CD8-positive, alpha-beta memory T cell (primary cell): ENCODE measurements around the gene ARMC6. TPM values are rescaled to one million over a fixed set of nuclear protein-coding genes. Genes with fewer than 3 reads are reported as not detected.

Experiments used
- CTCF ChIA-PET: fragments of 350-600 bp; sonication (Branson Sonifier 250); formaldehyde crosslinking; loops from one replicate; lab custom pipeline; 2021; ENCODE audit warnings: antibody characterized with exemption; lab: Charles Lee
- POLR2A ChIA-PET: fragments of 350-600 bp; sonication (Branson Sonifier 250); formaldehyde crosslinking; loops from one replicate; lab custom pipeline; 2021; ENCODE audit warnings: antibody characterized with exemption; lab: Charles Lee
- DNase-seq, 5 donors: peaks; one replicate each; pipeline versions ENCODE4 v3.0.0 to v3.0.0-alpha.2; 2020 to 2022; ENCODE audit warnings: mixed read lengths in 1 of 5
- H3K27ac ChIP-seq: one replicate; pipeline ENCODE4 v1.7.0; 2013; ENCODE audit warnings: low read depth, mild to moderate bottlenecking, low read length, moderate library complexity
- H3K27me3 ChIP-seq: 2 replicates; pipeline ENCODE4 v1.7.0; 2013; ENCODE audit warnings: low read length, mild to moderate bottlenecking; ENCODE audit not compliant: insufficient read depth, poor library complexity, severe bottlenecking
- H3K36me3 ChIP-seq: 2 replicates; pipeline ENCODE4 v1.7.0; 2013; ENCODE audit warnings: mild to moderate bottlenecking, low read length, moderate library complexity; ENCODE audit not compliant: insufficient read depth
- H3K4me1 ChIP-seq: 2 replicates; pipeline ENCODE4 v1.7.0; 2013; ENCODE audit warnings: mild to moderate bottlenecking, low read length, moderate library complexity; ENCODE audit not compliant: insufficient read depth
- H3K4me3 ChIP-seq: 2 replicates; pipeline ENCODE4 v1.7.0; 2013; ENCODE audit warnings: mild to moderate bottlenecking, low read length
- H3K9me3 ChIP-seq: 2 replicates; pipeline ENCODE4 v1.7.0; 2013; ENCODE audit warnings: mild to moderate bottlenecking, low read length
- H3K27ac Mint-ChIP-seq, 8 donors: one replicate each; pipeline ENCODE4 v1.8.0; 2020 to 2021; ENCODE audit warnings: mixed read lengths in 8 of 8, mild to moderate bottlenecking in 6 of 8, inconsistent platforms in 3 of 8, moderate library complexity in 3 of 8
- H3K27me3 Mint-ChIP-seq, 2 donors: one replicate each; pipeline ENCODE4 v1.8.0; 2020 to 2021; ENCODE audit warnings: mixed read lengths in 2 of 2, mild to moderate bottlenecking in 1 of 2, moderate library complexity in 1 of 2
- H3K36me3 Mint-ChIP-seq, 3 donors: one replicate each; pipeline ENCODE4 v1.8.0; 2020 to 2021; ENCODE audit warnings: mixed read lengths in 3 of 3, inconsistent platforms in 1 of 3, mild to moderate bottlenecking in 1 of 3
- H3K4me1 Mint-ChIP-seq, 3 donors: one replicate each; pipeline ENCODE4 v1.8.0; 2020 to 2021; ENCODE audit warnings: mixed read lengths in 3 of 3, inconsistent platforms in 1 of 3, mild to moderate bottlenecking in 1 of 3
- H3K4me3 Mint-ChIP-seq, 7 donors: one replicate each; pipeline ENCODE4 v1.8.0; 2020 to 2021; ENCODE audit warnings: mixed read lengths in 7 of 7, mild to moderate bottlenecking in 6 of 7, moderate library complexity in 4 of 7, inconsistent platforms in 2 of 7
- H3K9me3 Mint-ChIP-seq, 5 donors: one replicate each; pipeline ENCODE4 v1.8.0; 2020 to 2022; ENCODE audit warnings: mixed read lengths in 5 of 5, mild to moderate bottlenecking in 3 of 5, moderate library complexity in 2 of 5, inconsistent platforms in 1 of 5
- polyA plus RNA-seq: library from polyadenylated mRNA; unstranded; fragments of 300-500 nt; fragmentation: Illumina TruSeq; gene quantifications from one replicate; pipeline ENCODE4 v1.2.3, GENCODE V29; 2021
- total RNA-seq, 2 experiments: library from RNA; stranded (reverse); gene quantifications; one replicate each; pipeline ENCODE4 v1.2.3, GENCODE V29; 2021

ARMC6 gene
- total RNA-seq (10 to 100 TPM; 57.6 to 61.9 TPM), polyA plus RNA-seq (34.1 TPM)

GRCh38 chr19:19033426-19034203 is at the start of gene ARMC6, which contains the start of gene SUGP2:
TSS of gene ARMC6 (plus strand) at chr19:19033603. CDS start at chr19:19034210, 607 bp downstream.
TSS of gene SUGP2 (minus strand) at chr19:19033517. CDS start at chr19:19031071, 2,446 bp downstream.
- peak within 1 kb of the TSS; percentile 87 to 98 (median 94) for H3K27ac Mint-ChIP-seq
- Histone ChIP-seq H3K36me3 (no peaks in the 10 kb centered on the region), H3K27ac (peak within 1 kb of the TSS; percentile 70), H3K27me3 (no peaks in the 10 kb centered on the region), H3K4me1 (peaks cover 20% of the 10 kb centered on the region), H3K9me3 (no peaks in the 10 kb centered on the region), H3K4me3 (peak within 1 kb of the TSS; percentile 46)
- peaks cover 0 to 35% (median 0%) of the 10 kb centered on the region in 3 donors for H3K36me3 Mint-ChIP-seq
- H3K27me3 Mint-ChIP-seq: peaks cover 0 to 3% of the 10 kb centered on the region in 2 donors
- ChIA-PET POLR2A (no interaction called here), CTCF (no interaction called here)
- H3K4me3 Mint-ChIP-seq: peak within 1 kb of the TSS; percentile 87 to 97 (median 92)
- H3K4me1 Mint-ChIP-seq: peaks cover 23 to 39% (median 34%) of the 10 kb centered on the region in 3 donors
- DNase-seq: peak; percentile 85 to 95 (median 93)
- no peaks in the 10 kb centered on the region for H3K9me3 Mint-ChIP-seq

DNA sequence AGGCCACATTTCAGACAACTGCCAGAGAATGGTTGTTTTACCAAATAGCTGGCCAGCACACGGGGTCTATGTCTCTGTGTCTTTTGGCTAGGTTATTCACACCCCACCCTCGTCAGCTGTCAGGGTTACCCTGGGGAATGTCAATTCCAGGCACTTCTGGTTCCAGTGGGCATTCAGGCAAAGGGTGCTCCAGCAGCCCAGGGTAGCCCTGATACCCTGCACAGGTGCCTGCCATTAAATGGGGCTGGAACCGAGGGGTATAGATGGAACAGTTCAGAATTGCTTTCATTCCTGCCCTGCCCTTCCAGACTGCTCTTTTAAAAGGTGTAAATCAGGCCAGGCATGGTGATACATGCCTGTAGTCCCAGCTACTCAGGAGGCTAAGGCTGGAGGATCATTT is 49.2 kb upstream of the ARMC6 start:
- Histone ChIP-seq H3K4me1 (no peaks in the 10 kb centered on the region), H3K27me3 (peaks cover 8% of the 10 kb centered on the region), H3K27ac (no peak overlapping the region), H3K4me3 (no peak overlapping the region), H3K36me3 (no peaks in the 10 kb centered on the region), H3K9me3 (no peaks in the 10 kb centered on the region)
- Mint-ChIP-seq H3K4me1 (no peaks in the 10 kb centered on the region), H3K9me3 (no peaks in the 10 kb centered on the region), H3K4me3 (no peak overlapping the region), H3K27ac (no peak overlapping the region), H3K27me3 (peaks cover 13 to 17% of the 10 kb centered on the region in 2 donors), H3K36me3 (no peaks in the 10 kb centered on the region)
- CTCF ChIA-PET: no interaction called here
- POLR2A ChIA-PET: no interaction called here
- no peak for DNase-seq

- Mint-ChIP-seq H3K4me1 (no peaks in the 10 kb centered on the region), H3K4me3 (no peak overlapping the region), H3K9me3 (no peaks in the 10 kb centered on the region), H3K27ac (no peak overlapping the region), H3K36me3 (no peaks in the 10 kb centered on the region), H3K27me3 (peaks cover 10 to 17% of the 10 kb centered on the region in 2 donors)
- H3K27me3 ChIP-seq: peaks cover 8% of the 10 kb centered on the region
- ChIA-PET CTCF (no interaction called here), POLR2A (no interaction called here)
- H3K36me3 ChIP-seq: no peaks in the 10 kb centered on the region
- H3K9me3 ChIP-seq: no peaks in the 10 kb centered on the region
- H3K4me3 ChIP-seq: no peak overlapping the region
- H3K27ac ChIP-seq: no peak overlapping the region
- H3K4me1 ChIP-seq: no peaks in the 10 kb centered on the region
- DNase-seq: no peak
Observed at GRCh38 chr19:18985257-18985656, 48.1 kb upstream of the ARMC6 start.

DNA sequence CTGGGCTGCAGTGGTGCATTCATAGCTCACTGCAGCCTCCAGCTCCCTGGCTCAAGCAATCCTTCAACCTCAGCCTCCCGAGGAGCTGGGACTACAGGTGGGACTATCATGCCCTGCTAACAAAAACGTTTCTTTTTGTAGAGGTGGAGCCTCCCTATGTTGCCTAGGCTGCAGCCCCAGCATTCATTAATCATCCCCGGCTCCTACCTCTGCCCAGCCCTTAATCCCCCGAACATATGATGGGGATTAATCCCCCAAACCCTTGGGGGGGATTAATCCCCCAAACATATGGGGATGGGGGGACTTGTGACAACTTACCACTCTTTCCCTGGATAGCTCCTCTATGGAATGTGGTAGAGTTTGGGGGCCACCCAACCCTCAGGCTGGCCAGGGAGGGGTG is 45.9 kb upstream of the ARMC6 start:
- CTCF ChIA-PET: interaction anchor here (1.0 kb wide), 1 partner anchor 537 kb away, joined by 3 read pairs; no protein-coding TSS in a partner anchor
- Histone ChIP-seq H3K27ac (no peak overlapping the region), H3K4me1 (no peaks in the 10 kb centered on the region), H3K36me3 (no peaks in the 10 kb centered on the region), H3K4me3 (no peak overlapping the region), H3K27me3 (peaks cover 8% of the 10 kb centered on the region), H3K9me3 (no peaks in the 10 kb centered on the region)
- POLR2A ChIA-PET: no interaction called here
- peaks cover 0 to 11% (median 0%) of the 10 kb centered on the region in 3 donors for H3K36me3 Mint-ChIP-seq
- peaks cover 4 to 12% of the 10 kb centered on the region in 2 donors for H3K27me3 Mint-ChIP-seq
- no peak for DNase-seq
- no peak overlapping the region for H3K4me3 Mint-ChIP-seq
- no peaks in the 10 kb centered on the region for H3K4me1 Mint-ChIP-seq
- H3K27ac Mint-ChIP-seq: peak overlapping the region in 1 of 8 donors; percentile 38
- no peaks in the 10 kb centered on the region for H3K9me3 Mint-ChIP-seq

DNA sequence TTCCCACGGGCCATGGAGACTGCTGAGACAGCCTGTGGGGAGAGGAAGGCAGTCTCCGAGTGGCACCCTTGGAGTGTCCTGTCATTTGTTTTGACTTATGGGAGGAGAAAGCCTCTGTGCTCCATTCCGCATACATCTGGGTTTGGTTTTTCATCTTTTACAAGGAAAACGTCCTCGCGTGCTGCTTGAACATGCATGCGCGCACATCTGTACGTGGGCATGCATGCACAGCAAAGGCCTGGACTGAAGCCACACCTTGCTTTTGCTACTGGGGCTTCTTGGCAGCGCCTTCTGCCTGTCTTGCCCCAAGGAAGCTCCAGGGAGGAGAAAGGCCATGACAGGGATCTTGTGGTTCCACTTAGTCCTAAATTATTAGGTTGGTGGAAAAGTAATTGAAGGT is 44.1 kb upstream of the ARMC6 start:
- Histone ChIP-seq H3K27ac (no peak overlapping the region), H3K4me1 (no peaks in the 10 kb centered on the region), H3K9me3 (no peaks in the 10 kb centered on the region), H3K36me3 (peaks cover 5% of the 10 kb centered on the region), H3K27me3 (peaks cover 4% of the 10 kb centered on the region), H3K4me3 (no peak overlapping the region)
- Mint-ChIP-seq H3K27ac (no peak overlapping the region), H3K4me3 (no peak overlapping the region), H3K36me3 (peaks cover 0 to 30% (median 10%) of the 10 kb centered on the region in 3 donors), H3K9me3 (no peaks in the 10 kb centered on the region), H3K27me3 (peaks cover 0 to 8% of the 10 kb centered on the region in 2 donors), H3K4me1 (no peaks in the 10 kb centered on the region)
- no peak for DNase-seq
- POLR2A ChIA-PET: no interaction called here
- CTCF ChIA-PET: interaction anchor here (1.5 kb wide), 1 partner anchor 395 kb away, joined by 3 read pairs; no protein-coding TSS in a partner anchor

DNA sequence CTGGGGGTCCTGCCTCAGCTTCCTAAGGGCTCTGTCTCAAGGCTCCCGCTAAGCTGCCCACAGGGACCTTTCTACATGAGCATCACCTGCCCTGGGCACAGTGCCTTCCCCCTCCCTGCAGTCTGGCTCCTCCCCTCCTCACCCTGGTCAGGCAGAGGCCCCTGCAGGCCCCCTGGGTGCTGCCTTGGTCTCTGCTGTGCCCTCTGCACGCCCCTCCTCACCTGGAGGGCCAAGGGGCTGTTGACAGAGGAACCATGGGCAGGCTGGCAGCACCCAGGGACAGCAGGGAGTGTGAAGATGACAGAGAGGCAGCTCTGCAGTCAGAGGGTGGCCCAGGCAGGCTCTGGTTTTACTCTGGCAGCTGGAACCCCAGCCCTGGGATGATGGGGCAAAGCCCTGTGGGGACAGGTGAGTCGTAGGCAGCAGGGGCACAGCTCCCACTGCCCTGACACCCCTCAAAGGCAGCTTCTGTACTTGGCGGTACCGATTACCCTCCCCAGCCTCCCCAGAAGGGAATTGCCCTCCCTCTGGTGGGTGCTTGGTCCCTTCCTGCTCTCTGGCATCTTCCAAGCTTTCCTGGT is 43.2 kb upstream of the ARMC6 start:
- ChIA-PET CTCF (interaction anchor here (1.5 kb wide), 1 partner anchor 396 kb away, joined by 3 read pairs; no protein-coding TSS in a partner anchor), POLR2A (no interaction called here)
- Histone ChIP-seq H3K4me3 (no peak overlapping the region), H3K4me1 (no peaks in the 10 kb centered on the region), H3K27ac (no peak overlapping the region), H3K36me3 (peaks cover 7% of the 10 kb centered on the region), H3K27me3 (peaks cover 3% of the 10 kb centered on the region), H3K9me3 (no peaks in the 10 kb centered on the region)
- Mint-ChIP-seq H3K9me3 (no peaks in the 10 kb centered on the region), H3K4me3 (no peak overlapping the region), H3K4me1 (no peaks in the 10 kb centered on the region), H3K27me3 (peaks cover 0 to 6% of the 10 kb centered on the region in 2 donors), H3K27ac (no peak overlapping the region), H3K36me3 (peaks cover 0 to 38% (median 11%) of the 10 kb centered on the region in 3 donors)
- no peak for DNase-seq

- Mint-ChIP-seq H3K4me3 (no peak overlapping the region), H3K27me3 (peaks cover 0 to 5% of the 10 kb centered on the region in 2 donors), H3K27ac (no peak overlapping the region), H3K9me3 (no peaks in the 10 kb centered on the region), H3K4me1 (no peaks in the 10 kb centered on the region), H3K36me3 (peaks cover 0 to 44% (median 11%) of the 10 kb centered on the region in 3 donors)
- no peaks in the 10 kb centered on the region for H3K4me1 ChIP-seq
- no peak for DNase-seq
- peaks cover 3% of the 10 kb centered on the region for H3K27me3 ChIP-seq
- H3K9me3 ChIP-seq: no peaks in the 10 kb centered on the region
- CTCF ChIA-PET: interaction anchor here (1.5 kb wide), 1 partner anchor 397 kb away, joined by 3 read pairs; no protein-coding TSS in a partner anchor
- POLR2A ChIA-PET: no interaction called here
- no peak overlapping the region for H3K4me3 ChIP-seq
- no peak overlapping the region for H3K27ac ChIP-seq
- H3K36me3 ChIP-seq: peaks cover 7% of the 10 kb centered on the region
Observed at GRCh38 chr19:18991006-18991405, 42.4 kb upstream of the ARMC6 start.

- no peak overlapping the region for H3K4me3 ChIP-seq
- H3K4me1 ChIP-seq: no peaks in the 10 kb centered on the region
- H3K9me3 Mint-ChIP-seq: no peaks in the 10 kb centered on the region
- DNase-seq: no peak
- H3K27ac Mint-ChIP-seq: no peak overlapping the region
- no peak overlapping the region for H3K27ac ChIP-seq
- no peaks in the 10 kb centered on the region for H3K9me3 ChIP-seq
- CTCF ChIA-PET: no interaction called here
- H3K36me3 ChIP-seq: peaks cover 7% of the 10 kb centered on the region
- H3K27me3 Mint-ChIP-seq: peaks cover 0 to 3% of the 10 kb centered on the region in 2 donors
- no peak overlapping the region for H3K4me3 Mint-ChIP-seq
- H3K36me3 Mint-ChIP-seq: peaks cover 0 to 45% (median 11%) of the 10 kb centered on the region in 3 donors
- H3K27me3 ChIP-seq: peaks cover 3% of the 10 kb centered on the region
- POLR2A ChIA-PET: no interaction called here
- no peaks in the 10 kb centered on the region for H3K4me1 Mint-ChIP-seq
Observed at GRCh38 chr19:18991468-18991867, 41.9 kb upstream of the ARMC6 start.
